Activated CD8-positive, alpha-beta memory T cell treated with anti-CD3 and anti-CD28 coated beads, Interleukin-2, amount 10 ng/mL, durations not matched to agents 7 days and 5 days (primary cell): ENCODE data around the gene ACP6. TPM values are rescaled to one million over a fixed set of nuclear protein-coding genes. Genes with fewer than 3 reads are reported as not detected.
"Not testable (repeated sequence)": the region's sequence is repeated elsewhere in the genome, so short reads cannot be mapped to it uniquely, and the experiment has no call there.

Experiments used
- ATAC-seq: fragments of 150-1000 bp; cut with Tn5 transposase; one replicate; pipeline ENCODE4 v1.10.0; 2021; ENCODE audit warnings: moderate library complexity
- CTCF ChIA-PET: fragments of 350-600 bp; sonication (Branson Sonifier 250); formaldehyde crosslinking; loops from one replicate; lab custom pipeline; 2021; ENCODE audit warnings: antibody characterized with exemption; lab: Charles Lee
- DNase-seq: peaks from one replicate; pipeline ENCODE4 v3.0.0-alpha.2; 2020
- H3K27ac Mint-ChIP-seq: one replicate; pipeline ENCODE4 v1.8.0; 2021; ENCODE audit warnings: mild to moderate bottlenecking, mixed read lengths
- H3K27me3 Mint-ChIP-seq: one replicate; pipeline ENCODE4 v1.8.0; 2021; ENCODE audit warnings: mixed read lengths
- H3K36me3 Mint-ChIP-seq: one replicate; pipeline ENCODE4 v1.8.0; 2021; ENCODE audit warnings: mild to moderate bottlenecking, mixed read lengths
- H3K4me1 Mint-ChIP-seq: one replicate; pipeline ENCODE4 v1.8.0; 2021; ENCODE audit warnings: mixed read lengths
- H3K4me3 Mint-ChIP-seq: one replicate; pipeline ENCODE4 v1.8.0; 2021; ENCODE audit warnings: mild to moderate bottlenecking, moderate library complexity, mixed read lengths
- H3K9me3 Mint-ChIP-seq: one replicate; pipeline ENCODE4 v1.8.0; 2022; ENCODE audit warnings: low read depth, mixed read lengths
- total RNA-seq, 2 experiments: library from RNA; stranded (reverse); gene quantifications; one replicate each; pipeline ENCODE4 v1.2.3, GENCODE V29; 2021

ACP6 gene
- total RNA-seq, result 10 to 100 TPM; 11.2 to 20.3 TPM

DNA sequence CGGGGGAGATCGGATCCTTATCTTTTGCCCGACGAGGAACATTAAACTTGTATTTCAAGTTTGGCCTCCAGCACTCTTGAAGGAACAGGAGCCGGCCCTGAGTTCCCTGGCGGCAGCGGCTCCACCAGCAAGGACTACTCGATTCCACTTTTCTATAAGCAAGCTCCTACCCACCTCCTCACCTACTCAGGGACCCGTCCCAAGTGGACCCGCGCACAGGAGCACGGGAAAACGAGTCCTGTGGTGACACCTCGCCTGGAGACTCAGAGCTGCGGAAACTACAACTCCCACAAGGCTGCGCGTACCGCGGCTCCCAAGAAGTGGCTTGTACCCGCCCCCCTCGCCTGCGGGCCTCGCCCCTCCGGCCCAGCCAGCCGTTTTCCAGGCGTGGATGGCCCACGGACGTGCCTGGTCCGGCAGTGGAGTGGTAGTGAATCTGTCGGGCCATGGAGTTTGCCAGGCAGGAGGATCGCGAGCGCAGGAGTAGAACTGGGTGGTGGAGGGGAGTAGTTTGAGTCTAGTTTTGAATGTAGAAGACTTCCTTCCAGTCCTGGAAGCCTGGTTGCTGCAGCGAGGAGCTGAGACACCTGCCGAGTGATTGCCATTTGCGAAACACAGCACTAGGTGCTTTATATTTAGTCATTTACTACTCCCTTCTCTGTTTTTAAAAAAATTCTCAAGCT, at the start of gene ACP6:
Gene ACP6, minus strand, starts transcription at position 206 of the 683 bp plus-strand sequence. CDS start 476 bp downstream, outside the sequence.
- H3K4me3 Mint-ChIP-seq, result peak within 1 kb of the TSS; percentile 90
- H3K9me3 Mint-ChIP-seq, result no peaks in the 10 kb centered on the region
- CTCF ChIA-PET, result interaction anchor here (0.7 to 2.2 kb wide), 9 partner anchors 12 to 175 kb away, joined by 3 to 11 read pairs (median 4); no protein-coding TSS in a partner anchor
- H3K4me1 Mint-ChIP-seq, result peaks cover 28% of the 10 kb centered on the region
- H3K36me3 Mint-ChIP-seq, result no peaks in the 10 kb centered on the region
- peak; percentile 96 for ATAC-seq
- DNase-seq, result peak; percentile 95
- peak within 1 kb of the TSS; percentile 85 for H3K27ac Mint-ChIP-seq
- peaks cover 23% of the 10 kb centered on the region for H3K27me3 Mint-ChIP-seq

DNA sequence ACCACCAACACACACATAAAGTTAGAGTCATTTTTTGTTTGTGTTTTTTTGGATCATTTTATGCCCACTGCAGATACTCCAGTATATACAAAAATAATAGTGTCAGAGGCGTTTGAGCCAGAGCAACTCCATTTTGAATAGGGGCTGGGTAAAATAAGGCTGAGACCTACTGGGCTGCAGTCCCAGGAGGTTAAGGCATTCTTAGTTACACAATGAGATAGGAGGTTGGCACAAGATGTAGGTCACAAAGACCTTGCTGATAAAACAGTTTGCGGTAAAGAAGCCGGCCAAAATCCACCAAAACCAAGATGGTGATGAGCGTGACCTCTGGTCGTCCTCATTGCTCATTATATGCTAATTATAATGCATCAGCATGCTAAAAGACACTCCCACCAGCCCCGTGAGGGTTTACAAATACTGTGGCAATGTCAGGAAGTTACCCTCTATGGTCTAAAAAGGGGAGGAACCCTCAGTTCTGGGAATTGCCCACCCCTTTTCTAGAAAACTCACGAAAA, 49.4 kb upstream of the ACP6 start:
- Mint-ChIP-seq H3K27ac (no peak overlapping the region), H3K27me3 (peaks cover 30% of the 10 kb centered on the region)

DNA sequence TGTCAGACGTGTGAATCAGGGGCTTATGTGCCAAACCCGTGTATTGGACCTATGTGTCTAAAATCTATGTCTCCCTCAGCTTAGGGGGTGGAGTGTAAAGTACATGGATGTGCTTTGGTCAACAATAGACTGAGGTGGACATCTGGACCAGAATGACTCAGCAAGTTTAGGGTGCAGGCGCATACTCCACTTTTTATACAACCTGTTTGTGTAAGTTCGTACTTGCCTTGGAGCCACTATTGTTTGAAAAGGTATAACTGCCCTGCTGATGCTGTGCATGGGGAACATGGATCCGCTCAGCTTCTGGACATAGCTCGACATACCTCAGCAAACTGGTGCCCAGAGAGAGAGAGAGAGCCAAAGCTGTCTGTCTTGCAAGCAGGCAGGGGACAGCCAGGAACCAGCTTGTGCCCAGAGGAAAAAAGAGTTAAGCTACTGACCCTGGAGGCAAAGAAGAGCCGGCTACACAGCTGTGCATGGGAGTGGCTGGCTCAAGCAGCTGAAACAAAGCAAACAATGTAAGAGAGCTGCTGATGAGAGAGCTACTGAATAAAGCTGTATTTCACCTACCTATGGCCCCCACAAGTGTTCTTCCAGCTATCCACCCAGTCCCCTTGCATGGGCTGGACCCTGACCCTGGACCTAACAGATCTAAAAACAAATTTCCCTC, 48.8 kb upstream of the ACP6 start:
- ATAC-seq (no peak), DNase-seq (no peak)
- Mint-ChIP-seq H3K4me1 (peaks cover 4% of the 10 kb centered on the region), H3K27ac (no peak overlapping the region), H3K9me3 (peaks cover 2% of the 10 kb centered on the region), H3K27me3 (peaks cover 33% of the 10 kb centered on the region), H3K36me3 (no peaks in the 10 kb centered on the region), H3K4me3 (no peak overlapping the region)
- CTCF ChIA-PET, result no interaction called here

More for the DNA sequence above, 49.4 kb upstream of the ACP6 start:
- no peaks in the 10 kb centered on the region for H3K36me3 Mint-ChIP-seq
- DNase-seq (no peak), ATAC-seq (no peak)
- peaks cover 2% of the 10 kb centered on the region for H3K9me3 Mint-ChIP-seq
- CTCF ChIA-PET, result no interaction called here
- H3K4me1 Mint-ChIP-seq, result peaks cover 4% of the 10 kb centered on the region
- no peak overlapping the region for H3K4me3 Mint-ChIP-seq

DNA sequence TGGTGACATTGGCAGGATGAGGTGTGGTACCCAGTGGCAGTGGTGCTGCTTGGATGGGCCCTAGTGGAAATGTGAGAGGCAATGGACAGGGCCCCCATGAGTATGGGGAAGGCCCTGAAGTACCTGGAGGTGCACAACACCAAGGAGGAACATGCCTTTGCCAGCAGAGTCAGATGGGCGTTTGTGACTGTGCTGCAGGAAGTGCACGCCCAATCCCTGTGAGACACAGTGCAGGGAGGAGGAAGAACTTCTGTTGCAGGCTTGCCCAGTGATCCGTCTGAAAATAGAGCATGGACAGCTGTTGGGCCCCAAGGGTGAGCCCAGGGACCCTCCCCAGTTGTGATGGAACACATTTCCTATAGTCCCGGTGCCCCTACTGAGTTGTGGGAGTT, 47.4 kb upstream of the ACP6 start:
- CTCF ChIA-PET, result no interaction called here

DNA sequence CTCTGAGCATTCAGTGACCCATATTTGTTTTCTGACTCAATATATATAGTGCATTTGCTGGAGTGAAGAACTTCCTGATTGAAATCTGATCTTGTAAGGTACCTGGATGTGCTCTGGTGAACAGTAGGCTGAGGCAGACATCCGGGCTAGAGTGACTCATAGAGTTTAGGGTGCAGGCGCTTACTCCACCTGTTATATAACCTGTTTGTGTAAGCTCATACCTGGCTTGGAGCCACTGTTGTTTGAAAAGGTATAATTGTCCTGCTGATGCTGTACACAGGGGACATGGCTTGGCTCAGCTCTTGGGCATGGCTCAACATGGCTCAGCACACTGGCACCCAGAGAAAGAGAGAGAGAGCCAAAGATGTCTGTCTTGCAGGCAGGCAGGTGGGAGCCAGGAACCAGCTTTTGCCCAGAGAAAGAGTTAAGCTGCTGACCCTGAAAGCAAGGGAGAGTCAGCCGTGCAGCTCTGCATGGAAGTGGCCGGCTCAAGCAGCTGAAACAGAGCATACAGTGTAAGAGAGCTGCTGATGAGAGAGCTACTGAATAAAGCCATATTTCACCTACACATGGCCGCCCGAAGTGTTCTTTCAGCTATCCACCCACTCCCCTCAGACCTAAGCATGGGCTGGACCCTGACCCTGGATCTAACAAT, 46.9 kb upstream of the ACP6 start:
- H3K4me1 Mint-ChIP-seq, result peaks cover 2% of the 10 kb centered on the region
- no peak overlapping the region for H3K4me3 Mint-ChIP-seq
- peaks cover 2% of the 10 kb centered on the region for H3K9me3 Mint-ChIP-seq
- CTCF ChIA-PET, result no interaction called here
- no peaks in the 10 kb centered on the region for H3K36me3 Mint-ChIP-seq
- H3K27ac Mint-ChIP-seq, result no peak overlapping the region
- ATAC-seq (no peak), DNase-seq (no peak)
- H3K27me3 Mint-ChIP-seq, result peaks cover 30% of the 10 kb centered on the region

More for the DNA sequence above, 47.4 kb upstream of the ACP6 start:
- Mint-ChIP-seq H3K36me3 (no peaks in the 10 kb centered on the region), H3K9me3 (peaks cover 2% of the 10 kb centered on the region), H3K27ac (no peak overlapping the region), H3K27me3 (peaks cover 30% of the 10 kb centered on the region), H3K4me1 (peaks cover 2% of the 10 kb centered on the region), H3K4me3 (no peak overlapping the region)
- ATAC-seq, result no peak
- DNase-seq, result no peak

DNA sequence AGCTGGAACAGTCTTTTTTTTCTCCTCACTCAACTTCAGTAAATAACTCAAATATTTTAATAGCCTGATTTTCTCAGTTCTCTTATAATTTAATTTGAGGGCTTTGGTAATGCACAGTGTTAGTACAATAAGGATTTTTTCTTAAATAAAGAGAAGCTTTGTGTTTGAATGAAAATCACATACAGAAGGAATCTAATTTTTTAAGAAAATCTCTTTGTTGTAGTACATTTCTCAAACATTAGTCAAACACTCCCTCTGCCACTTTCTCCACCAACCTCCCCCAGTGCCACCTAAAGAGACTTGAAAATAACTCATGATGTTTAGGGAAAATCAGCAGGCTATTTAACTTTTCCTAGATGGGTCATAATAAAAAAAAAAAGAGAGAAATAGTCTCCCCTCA, 42.3 kb upstream of the ACP6 start:
- Mint-ChIP-seq H3K27me3 (peaks cover 49% of the 10 kb centered on the region), H3K27ac (no peak overlapping the region), H3K36me3 (no peaks in the 10 kb centered on the region), H3K4me1 (peaks cover 2% of the 10 kb centered on the region), H3K9me3 (no peaks in the 10 kb centered on the region), H3K4me3 (no peak overlapping the region)
- no peak for ATAC-seq
- CTCF ChIA-PET, result no interaction called here
- no peak for DNase-seq

DNA sequence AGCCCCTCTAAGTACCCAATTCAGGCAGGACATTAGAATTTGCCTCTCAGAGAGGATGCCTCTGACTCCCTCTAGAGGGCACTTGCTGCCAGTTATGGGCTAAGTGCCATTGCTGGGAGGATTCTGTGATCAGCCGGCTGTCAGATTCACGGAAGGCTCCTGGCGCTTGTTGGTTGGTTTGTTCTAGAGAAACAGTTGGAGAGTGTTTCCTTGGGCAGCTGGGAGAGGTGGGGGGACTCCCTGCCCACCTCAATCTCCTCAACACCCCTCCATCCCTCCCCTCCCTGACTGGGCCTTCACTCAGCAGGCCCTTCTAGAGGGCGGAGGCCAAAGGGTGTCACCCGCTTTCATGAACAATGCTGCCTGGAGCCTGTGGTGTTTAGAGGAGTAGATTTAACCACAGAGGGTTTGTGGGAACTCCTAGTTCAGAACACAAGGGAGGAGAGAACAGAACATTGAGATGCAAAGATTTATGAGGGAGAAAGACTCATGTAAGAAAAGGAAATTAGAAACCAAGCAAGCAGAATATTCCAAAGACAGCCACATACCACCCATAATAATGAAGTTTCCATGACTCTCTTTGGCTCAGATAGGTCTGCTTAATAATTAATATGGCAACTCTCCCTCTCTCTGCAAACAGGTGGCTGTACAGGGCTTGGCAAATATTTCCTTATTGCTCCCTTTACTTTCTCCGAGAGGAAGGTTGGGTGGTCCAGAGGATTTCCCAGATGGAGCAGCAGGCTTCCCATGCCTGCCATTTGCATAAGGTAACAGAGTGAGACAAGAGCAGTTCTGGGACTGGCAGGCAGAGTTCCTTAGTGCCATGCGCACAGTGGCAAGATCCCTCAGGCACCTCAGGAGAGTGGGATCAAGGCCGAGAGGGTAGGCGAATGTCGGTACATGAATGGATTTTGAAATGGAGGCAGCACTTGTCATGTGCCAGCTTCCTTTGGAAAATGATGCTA, 30.0 kb upstream of the ACP6 start:
- DNase-seq (peak; percentile 71), ATAC-seq (peak; percentile 95)
- Mint-ChIP-seq H3K4me1 (peaks cover 6% of the 10 kb centered on the region), H3K36me3 (no peaks in the 10 kb centered on the region), H3K27me3 (peaks cover 24% of the 10 kb centered on the region), H3K9me3 (no peaks in the 10 kb centered on the region), H3K4me3 (no peak overlapping the region), H3K27ac (no peak overlapping the region)
- CTCF ChIA-PET, result interaction anchor here (1.0 to 3.1 kb wide), 4 partner anchors 52 to 193 kb away, joined by 3 to 13 read pairs (median 4); no protein-coding TSS in a partner anchor

DNA sequence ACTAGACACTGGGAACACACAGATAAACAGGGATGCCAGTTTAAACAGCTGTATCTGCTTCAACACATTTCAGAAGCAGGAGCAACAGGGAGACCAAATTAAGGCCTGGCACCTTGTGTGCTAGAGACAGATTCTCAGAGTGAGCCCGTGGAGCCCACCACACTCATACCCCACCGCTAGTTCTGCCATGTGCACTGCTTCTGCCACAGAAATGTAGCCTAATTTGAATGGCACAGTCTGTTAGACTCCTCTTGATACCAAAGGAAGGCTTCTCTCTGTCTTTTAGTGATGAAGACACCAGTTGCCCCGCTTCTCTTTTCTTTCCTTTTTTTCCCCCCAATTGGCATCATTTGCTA, 29.3 kb upstream of the ACP6 start:
- H3K27ac Mint-ChIP-seq, result no peak overlapping the region
- H3K4me1 Mint-ChIP-seq, result peaks cover 6% of the 10 kb centered on the region
- ATAC-seq, result peak; percentile 13

DNA sequence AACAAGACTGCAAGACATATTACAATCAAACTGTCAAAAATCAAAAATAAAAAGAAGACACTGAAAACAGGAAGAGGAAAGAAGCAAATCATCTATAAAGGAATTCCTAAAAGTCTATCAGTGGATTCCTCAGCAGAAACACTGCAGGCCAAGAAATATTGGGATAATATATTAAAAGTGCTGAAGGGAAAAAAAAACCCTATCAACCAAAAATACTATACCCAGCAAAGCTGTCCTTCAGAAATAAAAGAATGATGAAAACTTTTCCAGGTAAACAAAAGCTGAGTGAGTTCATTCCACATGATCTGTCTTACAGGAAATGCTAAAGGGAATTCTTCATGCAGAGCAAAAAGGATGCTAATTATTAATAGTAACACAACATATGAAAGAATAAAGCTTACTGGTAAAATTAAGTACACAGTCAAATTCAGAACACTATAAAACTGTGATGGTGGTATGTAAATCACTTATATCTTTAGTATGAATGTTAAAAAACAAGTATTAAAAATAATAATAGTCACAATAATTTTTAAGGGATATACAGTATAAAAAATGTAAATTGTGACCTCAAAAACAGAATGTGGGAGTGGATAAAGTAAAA, 12.9 kb upstream of the ACP6 start:
- Mint-ChIP-seq H3K9me3 (peaks cover 14% of the 10 kb centered on the region), H3K27me3 (peaks cover 29% of the 10 kb centered on the region), H3K36me3 (peaks cover 7% of the 10 kb centered on the region), H3K4me1 (peaks cover 2% of the 10 kb centered on the region), H3K27ac (no peak overlapping the region), H3K4me3 (no peak overlapping the region)
- no peak for DNase-seq
- no peak for ATAC-seq
- CTCF ChIA-PET, result interaction anchor here (1.1 kb wide), 2 partner anchors 13 to 43 kb away, joined by 3 read pairs; partner anchors contain the start of gene ACP6

More for the DNA sequence above, 29.3 kb upstream of the ACP6 start:
- DNase-seq, result no peak
- Mint-ChIP-seq H3K9me3 (no peaks in the 10 kb centered on the region), H3K36me3 (no peaks in the 10 kb centered on the region), H3K4me3 (no peak overlapping the region), H3K27me3 (peaks cover 29% of the 10 kb centered on the region)
- CTCF ChIA-PET, result interaction anchor here (1.0 to 1.1 kb wide), 3 partner anchors 52 to 193 kb away, joined by 3 to 5 read pairs (median 4); no protein-coding TSS in a partner anchor

DNA sequence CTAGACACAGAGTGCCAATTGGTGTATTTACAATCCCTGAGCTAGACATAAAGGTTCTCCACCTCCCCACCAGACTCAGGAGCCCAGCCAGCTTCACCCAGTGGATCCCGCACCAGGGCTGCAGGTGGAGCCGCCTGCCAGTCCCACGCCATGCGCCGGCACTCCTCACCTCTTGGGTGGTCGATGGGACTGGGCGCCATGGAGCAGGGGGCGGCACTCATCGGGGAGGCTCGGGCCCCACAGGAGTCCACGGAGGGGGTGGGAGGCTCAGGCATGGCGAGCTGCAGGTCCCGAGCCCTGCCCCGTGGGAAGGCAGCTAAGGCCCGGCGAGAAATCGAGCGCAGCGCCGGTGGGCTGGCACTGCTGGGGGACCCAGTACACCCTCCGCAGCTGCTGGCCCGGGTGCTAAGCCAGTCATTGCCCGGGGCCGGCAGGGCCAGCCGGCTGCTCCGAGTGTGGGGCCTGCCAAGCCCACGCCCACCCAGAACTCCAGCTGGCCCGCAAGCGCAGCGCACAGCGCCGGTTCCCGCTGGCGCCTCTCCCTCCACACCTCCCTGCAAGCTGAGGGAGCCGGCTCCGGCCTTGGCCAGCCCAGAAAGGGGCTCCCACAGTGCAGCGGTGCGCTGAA, 10.4 kb upstream of the ACP6 start:
- ATAC-seq, DNase-seq, H3K4me3 Mint-ChIP-seq, CTCF ChIA-PET, H3K27ac Mint-ChIP-seq, H3K36me3 Mint-ChIP-seq, H3K4me1 Mint-ChIP-seq: not testable (repeated sequence)
- Mint-ChIP-seq H3K27me3 (peaks cover 27% of the 10 kb centered on the region), H3K9me3 (peaks cover 17% of the 10 kb centered on the region)

DNA sequence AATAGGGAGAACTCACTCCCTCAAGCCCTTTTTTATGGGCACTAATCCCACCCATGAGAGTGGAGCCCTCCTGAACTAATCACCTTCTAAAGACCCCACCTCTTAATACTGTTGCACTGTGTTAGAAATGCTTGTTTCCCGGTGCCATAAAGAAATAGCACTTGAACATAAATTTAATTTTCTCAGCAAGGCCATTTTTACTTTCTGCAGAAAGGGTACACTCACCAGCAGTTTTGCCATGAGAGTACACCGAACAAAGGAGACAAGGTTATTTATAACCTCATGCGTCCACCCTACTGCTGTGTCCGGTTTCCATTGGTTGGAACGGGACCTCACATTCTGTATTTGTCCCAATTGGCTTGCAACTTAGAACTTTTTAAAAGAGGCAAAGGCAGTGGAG, 7.4 kb upstream of the ACP6 start:
- H3K9me3 Mint-ChIP-seq, result peaks cover 13% of the 10 kb centered on the region

More for the DNA sequence above, 7.4 kb upstream of the ACP6 start:
- H3K4me1 Mint-ChIP-seq, H3K36me3 Mint-ChIP-seq, H3K4me3 Mint-ChIP-seq, CTCF ChIA-PET, H3K27ac Mint-ChIP-seq, DNase-seq, ATAC-seq: not testable (repeated sequence)
- H3K27me3 Mint-ChIP-seq, result peaks cover 28% of the 10 kb centered on the region
